Fibroblast of pulmonary artery (primary cell): ENCODE results near the gene CASTOR2.

ENCODE experiments used
- DNase-seq: peaks from one replicate; pipeline ENCODE4 v3.0.0-alpha.2; 2010; ENCODE audit warnings: low read depth
- H3K4me3 ChIP-seq: replicated peaks from 2 replicates; pipeline ENCODE4 v1.5.1; 2011; ENCODE audit warnings: low read depth, mild to moderate bottlenecking, control low read depth, low read length, moderate library complexity
- CTCF ChIP-seq: IDR thresholded peaks from 2 replicates; pipeline ENCODE4 v1.5.1; 2011; ENCODE audit warnings: mild to moderate bottlenecking, control low read depth, low read length, inconsistent platforms; ENCODE audit errors: missing control alignments

Gene CASTOR2

DNA sequence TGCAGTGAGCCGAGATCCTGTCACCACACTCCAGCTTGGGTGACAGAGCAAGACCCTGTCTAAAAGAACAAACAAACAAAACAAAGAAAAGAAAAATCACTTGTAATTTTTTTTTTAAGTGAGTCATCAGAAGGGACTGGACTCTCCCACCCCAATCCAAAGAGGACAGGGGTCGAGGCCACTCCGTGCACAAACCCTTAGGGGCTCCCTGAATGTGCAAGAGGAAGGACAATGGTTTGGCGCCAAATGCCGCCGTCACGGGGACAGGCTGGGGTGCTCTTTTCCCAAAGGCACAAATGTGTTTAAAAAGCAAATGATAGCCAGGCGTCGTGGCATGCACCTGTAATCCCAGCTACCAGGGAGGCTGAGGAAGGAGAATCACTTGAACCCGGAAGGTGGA is 85.3 kb downstream of the CASTOR2 start:
- no peak for TF ChIP-seq CTCF

DNA sequence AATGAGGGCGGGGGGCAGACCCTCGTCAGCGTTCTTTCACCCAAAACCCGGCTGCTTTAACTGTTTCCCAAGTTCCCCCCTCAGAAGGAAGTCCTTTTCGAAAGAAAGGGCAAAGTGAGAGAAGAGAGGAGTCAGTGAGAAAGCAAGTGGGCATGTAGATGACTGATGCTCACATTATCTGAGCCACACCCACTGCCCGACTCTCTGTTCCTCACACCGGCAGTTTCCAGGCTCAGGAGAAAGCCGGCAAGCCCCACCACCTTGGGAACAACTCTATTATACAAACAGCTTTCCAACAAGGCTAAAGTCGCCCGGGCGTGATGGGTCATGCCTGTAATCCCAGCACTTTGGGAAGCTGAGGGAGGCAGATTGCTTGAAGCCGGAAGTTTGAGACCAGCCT is 86.0 kb downstream of the CASTOR2 start:
- no peak for DNase-seq
- TF ChIP-seq CTCF = no peak
- H3K4me3 ChIP-seq = no peak overlapping the region

More for the DNA sequence above, 85.3 kb downstream of the CASTOR2 start:
- no peak overlapping the region for H3K4me3 ChIP-seq
- no peak for DNase-seq

GRCh38 chr7:75054744-75055143 is 90.2 kb downstream of the CASTOR2 start:
- no peak for TF ChIP-seq CTCF
- DNase-seq = peak; percentile 88
- H3K4me3 ChIP-seq = no peak overlapping the region

- TF ChIP-seq CTCF = no peak
- no peak for DNase-seq
- no peak overlapping the region for H3K4me3 ChIP-seq
Observed at GRCh38 chr7:75055155-75055554, 90.7 kb downstream of the CASTOR2 start.

GRCh38 chr7:75055830-75056772 is 91.6 kb downstream of the CASTOR2 start:
- TF ChIP-seq CTCF = no peak
- peak; percentile 70 for DNase-seq
- no peak overlapping the region for H3K4me3 ChIP-seq

GRCh38 chr7:75058406-75058805 is 93.9 kb downstream of the CASTOR2 start:
- TF ChIP-seq CTCF = no peak
- no peak for DNase-seq
- H3K4me3 ChIP-seq = no peak overlapping the region

DNA sequence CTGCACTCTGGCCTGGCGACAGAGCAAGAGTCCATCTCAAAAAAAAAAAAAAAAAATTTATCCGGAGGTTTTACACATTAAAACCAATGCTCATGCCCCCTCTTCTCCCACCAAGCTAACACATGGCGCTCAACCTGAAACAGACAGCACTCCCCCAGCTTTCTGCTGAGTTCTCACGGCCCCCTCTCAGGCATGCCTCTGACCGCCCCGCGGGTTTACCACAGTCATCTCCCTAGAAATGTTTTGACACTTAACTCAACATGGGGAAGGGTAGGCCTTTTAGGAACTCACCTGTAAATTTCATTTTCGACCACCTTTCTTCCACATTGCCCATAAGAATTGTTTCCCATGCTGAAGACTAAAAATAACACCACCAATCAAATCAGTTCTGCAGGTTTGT is 99.8 kb downstream of the CASTOR2 start:
- DNase-seq = no peak
- H3K4me3 ChIP-seq = no peak overlapping the region
- TF ChIP-seq CTCF = no peak
